Urinary bladder (tissue), 4 donors: ENCODE data around the gene OR6N1. TPM values are rescaled to one million over a fixed set of nuclear protein-coding genes. Genes with fewer than 3 reads are reported as not detected.

Source experiments
- DNase-seq: peaks from one replicate; pipeline ENCODE4 v3.0.0-alpha.2; 2015; ENCODE audit errors: extremely low spot score
- H3K27ac ChIP-seq: one replicate; pipeline ENCODE4 v1.5.1; 2013; ENCODE audit warnings: low read depth, mild to moderate bottlenecking, moderate library complexity
- H3K36me3 ChIP-seq: one replicate; pipeline ENCODE4 v1.6.1; 2013; ENCODE audit warnings: mild to moderate bottlenecking, moderate library complexity; ENCODE audit not compliant: insufficient read depth
- H3K4me1 ChIP-seq: one replicate; pipeline ENCODE4 v1.6.1; 2013; ENCODE audit warnings: mild to moderate bottlenecking, moderate library complexity; ENCODE audit not compliant: insufficient read depth
- H3K4me3 ChIP-seq: one replicate; pipeline ENCODE4 v1.5.1; 2013; ENCODE audit warnings: low read depth, low read length
- WGBS: extraction: QIAGEN DNeasy Blood & Tissue Kit; methylation state at CpG from one replicate; pipeline ENCODE4 v1.1.7; 2013; 5-methylcytosine and 5-hydroxymethylcytosine counted together
- polyA plus RNA-seq: library from polyadenylated mRNA; stranded (reverse); fragments of 200-250 nt; gene quantifications from one replicate; pipeline ENCODE4 v1.2.3, GENCODE V29; 2013
- total RNA-seq: library from RNA; depleted of rRNA; stranded (reverse); fragments of >200 nt; gene quantifications from one replicate; pipeline ENCODE4 v1.2.3, GENCODE V29; 2014
- donor health status: healthy with polysubstance abuse.
- donor health status: healthy.

The OR6N1 gene
- total and polyA plus RNA-seq, 2 donors = not detected

GRCh38 chr1:158801396-158801795, 29.4 kb upstream of the OR6N1 start:
- Histone ChIP-seq H3K27ac (no peak overlapping the region), H3K4me3 (no peak overlapping the region), H3K36me3 (no peaks in the 10 kb centered on the region), H3K4me1 (no peaks in the 10 kb centered on the region)
- WGBS = 98% methylated on average over 1 of the region's 1 CpG
- DNase-seq = no peak

- no peaks in the 10 kb centered on the region for H3K4me1 ChIP-seq
- DNase-seq = no peak
- WGBS = 96% methylated on average over 2 of the region's 2 CpGs
- H3K4me3 ChIP-seq = no peak overlapping the region
- no peaks in the 10 kb centered on the region for H3K36me3 ChIP-seq
- no peak overlapping the region for H3K27ac ChIP-seq
These were observed 28.5 kb upstream of the OR6N1 start for GRCh38 chr1:158800526-158800925.

- Histone ChIP-seq H3K36me3 (no peaks in the 10 kb centered on the region), H3K4me3 (no peak overlapping the region), H3K4me1 (no peaks in the 10 kb centered on the region), H3K27ac (no peak overlapping the region)
- 89% methylated on average over 4 of the region's 4 CpGs for WGBS
- no peak for DNase-seq
These were observed 27.7 kb upstream of the OR6N1 start for GRCh38 chr1:158799689-158800088.

GRCh38 chr1:158798531-158798930, 26.5 kb upstream of the OR6N1 start:
- no peak for DNase-seq
- H3K4me3 ChIP-seq = no peak overlapping the region

GRCh38 chr1:158794247-158794646, 22.3 kb upstream of the OR6N1 start:
- Histone ChIP-seq H3K36me3 (no peaks in the 10 kb centered on the region), H3K4me1 (no peaks in the 10 kb centered on the region), H3K27ac (no peak overlapping the region), H3K4me3 (no peak overlapping the region)
- WGBS = 77% methylated on average over 6 of the region's 6 CpGs
- no peak for DNase-seq

More at GRCh38 chr1:158798531-158798930, 26.5 kb upstream of the OR6N1 start:
- Histone ChIP-seq H3K4me1 (no peaks in the 10 kb centered on the region), H3K27ac (no peak overlapping the region), H3K36me3 (no peaks in the 10 kb centered on the region)
- WGBS = 64% methylated on average over 3 of the region's 3 CpGs

- WGBS = 83% methylated on average over 2 of the region's 2 CpGs
- H3K36me3 ChIP-seq = no peaks in the 10 kb centered on the region
- no peaks in the 10 kb centered on the region for H3K4me1 ChIP-seq
- no peak overlapping the region for H3K27ac ChIP-seq
- no peak for DNase-seq
- H3K4me3 ChIP-seq = no peak overlapping the region
These were observed 21.6 kb upstream of the OR6N1 start for GRCh38 chr1:158793604-158794003.

GRCh38 chr1:158781104-158781503, 9.1 kb upstream of the OR6N1 start, which contains the start of gene OR6N2:
OR6N2 (minus strand) TSS chr1:158781204; CDS start chr1:158777635, 3,569 bp downstream.
- no peak within 1 kb of the TSS for H3K4me3 ChIP-seq

GRCh38 chr1:158754420-158754819, 17.6 kb downstream of the OR6N1 start, which contains the start of gene OR6K6:
OR6K6 (plus strand) TSS chr1:158754720; CDS start chr1:158754888, 168 bp downstream.
- Histone ChIP-seq H3K4me3 (no peak within 1 kb of the TSS), H3K36me3 (no peaks in the 10 kb centered on the region), H3K27ac (no peak within 1 kb of the TSS), H3K4me1 (no peaks in the 10 kb centered on the region)
- no peak for DNase-seq
- WGBS = 82% methylated on average over 2 of the region's 2 CpGs

More at GRCh38 chr1:158781104-158781503, 9.1 kb upstream of the OR6N1 start, which contains the start of gene OR6N2:
- no peaks in the 10 kb centered on the region for H3K36me3 ChIP-seq
- no peak for DNase-seq
- no peaks in the 10 kb centered on the region for H3K4me1 ChIP-seq
- no peak within 1 kb of the TSS for H3K27ac ChIP-seq

- WGBS = 90% methylated on average over 9 of the region's 9 CpGs
- Histone ChIP-seq H3K4me3 (no peak overlapping the region), H3K4me1 (no peaks in the 10 kb centered on the region), H3K27ac (no peak overlapping the region), H3K36me3 (no peaks in the 10 kb centered on the region)
- no peak for DNase-seq
These were observed 19.8 kb downstream of the OR6N1 start for GRCh38 chr1:158752155-158752712.

- Histone ChIP-seq H3K4me3 (no peak overlapping the region), H3K4me1 (no peaks in the 10 kb centered on the region), H3K36me3 (no peaks in the 10 kb centered on the region), H3K27ac (no peak overlapping the region)
- DNase-seq = no peak
These were observed 36.1 kb downstream of the OR6N1 start for GRCh38 chr1:158735848-158736247.

GRCh38 chr1:158732524-158732923, 39.5 kb downstream of the OR6N1 start:
- WGBS = 82% methylated on average over 2 of the region's 2 CpGs
- Histone ChIP-seq H3K4me3 (no peak overlapping the region), H3K4me1 (no peaks in the 10 kb centered on the region), H3K27ac (no peak overlapping the region), H3K36me3 (no peaks in the 10 kb centered on the region)
- DNase-seq = no peak

GRCh38 chr1:158731707-158732106, 40.3 kb downstream of the OR6N1 start:
- DNase-seq = no peak
- H3K4me1 ChIP-seq = no peaks in the 10 kb centered on the region
- no peak overlapping the region for H3K27ac ChIP-seq
- no peaks in the 10 kb centered on the region for H3K36me3 ChIP-seq
- H3K4me3 ChIP-seq = no peak overlapping the region
- 86% methylated on average over 4 of the region's 4 CpGs for WGBS

- Histone ChIP-seq H3K4me1 (no peaks in the 10 kb centered on the region), H3K27ac (no peak overlapping the region), H3K4me3 (no peak overlapping the region), H3K36me3 (no peaks in the 10 kb centered on the region)
- no peak for DNase-seq
- 71% methylated on average over 4 of the region's 4 CpGs for WGBS
These were observed 41.5 kb downstream of the OR6N1 start for GRCh38 chr1:158730453-158730852.

GRCh38 chr1:158728510-158729225, 43.3 kb downstream of the OR6N1 start:
- no peak for DNase-seq
- Histone ChIP-seq H3K4me3 (no peak overlapping the region), H3K27ac (no peak overlapping the region), H3K36me3 (no peaks in the 10 kb centered on the region), H3K4me1 (no peaks in the 10 kb centered on the region)
- 52% methylated on average over 3 of the region's 3 CpGs for WGBS
